ENCODE results near the gene IPO11. TPM values are rescaled to one million over a fixed set of nuclear protein-coding genes. Genes with fewer than 3 reads are reported as not detected.

Gene IPO11
- total RNA-seq, 4 donors from 2014 or later = 15.5 to 36.0 (median 20.1) TPM

DNA sequence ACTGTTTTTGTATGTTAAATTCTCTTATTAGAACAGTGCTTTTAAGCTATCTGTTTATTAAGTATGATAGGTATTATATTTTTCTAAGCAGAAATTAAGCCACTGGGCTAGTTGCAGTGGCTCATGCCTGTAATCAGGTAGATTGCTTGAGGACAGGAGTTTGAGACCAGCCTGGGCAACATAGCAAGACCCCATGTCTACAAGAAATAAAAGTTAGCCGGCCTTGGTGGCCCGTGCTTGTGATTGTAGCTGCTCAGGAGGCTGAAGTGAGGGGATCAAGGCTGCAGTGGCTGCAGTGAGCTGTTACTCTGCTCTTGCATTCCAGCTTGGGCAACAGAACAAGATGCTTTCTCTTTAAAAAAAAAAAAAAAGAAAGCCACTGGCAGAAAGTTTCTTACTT lies 121.0 kb downstream of the IPO11 start:
- intact Hi-C loops (cut with DNase I; ENCODE audit: low total_unique reads) = no loop called here

DNA sequence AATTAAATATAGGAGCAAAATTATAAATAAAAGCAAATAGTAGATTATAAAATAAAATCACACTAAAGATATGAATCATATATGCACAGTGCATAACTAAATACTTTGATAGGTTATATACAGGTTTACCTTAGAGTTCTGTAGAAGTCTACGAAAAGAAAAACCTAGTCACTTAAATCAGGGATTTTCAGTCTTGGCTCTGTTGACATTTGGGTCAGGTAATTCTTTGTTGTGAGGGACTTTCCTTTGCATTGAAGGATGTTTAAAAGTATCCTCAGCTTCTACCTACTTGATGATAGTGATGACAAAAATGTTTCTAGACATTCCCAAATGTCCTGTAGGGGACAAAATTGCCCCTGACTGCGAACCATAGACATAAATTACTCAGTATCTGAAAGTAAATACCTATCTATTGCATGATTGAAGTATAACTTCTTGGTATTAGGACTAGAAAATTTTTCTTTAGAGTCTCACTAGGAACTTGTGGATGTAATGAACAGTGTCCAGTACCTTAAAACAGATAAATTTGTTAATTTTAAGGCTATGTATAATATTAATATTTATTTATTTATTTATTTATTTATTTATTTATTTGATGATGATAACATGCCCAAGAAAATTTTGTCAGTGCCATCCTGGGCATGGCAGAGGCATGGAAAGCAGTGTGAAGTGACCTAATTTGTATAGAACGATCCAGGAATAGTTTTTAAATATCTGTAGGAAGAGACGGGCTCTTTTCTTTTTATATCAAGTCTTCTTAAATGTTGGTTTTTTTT lies 122.1 kb downstream of the IPO11 start:
- no peaks in the 10 kb centered on the region for H3K4me1 ChIP-seq
- ATAC-seq = no peak
- TF ChIP-seq POLR2A (IDR thresholded peaks at IDR 0.05) = no peak
- TF ChIP-seq, protein P1, sequence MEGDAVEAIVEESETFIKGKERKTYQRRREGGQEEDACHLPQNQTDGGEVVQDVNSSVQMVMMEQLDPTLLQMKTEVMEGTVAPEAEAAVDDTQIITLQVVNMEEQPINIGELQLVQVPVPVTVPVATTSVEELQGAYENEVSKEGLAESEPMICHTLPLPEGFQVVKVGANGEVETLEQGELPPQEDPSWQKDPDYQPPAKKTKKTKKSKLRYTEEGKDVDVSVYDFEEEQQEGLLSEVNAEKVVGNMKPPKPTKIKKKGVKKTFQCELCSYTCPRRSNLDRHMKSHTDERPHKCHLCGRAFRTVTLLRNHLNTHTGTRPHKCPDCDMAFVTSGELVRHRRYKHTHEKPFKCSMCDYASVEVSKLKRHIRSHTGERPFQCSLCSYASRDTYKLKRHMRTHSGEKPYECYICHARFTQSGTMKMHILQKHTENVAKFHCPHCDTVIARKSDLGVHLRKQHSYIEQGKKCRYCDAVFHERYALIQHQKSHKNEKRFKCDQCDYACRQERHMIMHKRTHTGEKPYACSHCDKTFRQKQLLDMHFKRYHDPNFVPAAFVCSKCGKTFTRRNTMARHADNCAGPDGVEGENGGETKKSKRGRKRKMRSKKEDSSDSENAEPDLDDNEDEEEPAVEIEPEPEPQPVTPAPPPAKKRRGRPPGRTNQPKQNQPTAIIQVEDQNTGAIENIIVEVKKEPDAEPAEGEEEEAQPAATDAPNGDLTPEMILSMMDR (IDR thresholded peaks at IDR 0.05 in 4 of 5, conservative IDR thresholded peaks at IDR 0.05 in 1 of 5) = no peak
- no peaks in the 10 kb centered on the region for H3K27me3 ChIP-seq
- no peak overlapping the region for H3K4me3 ChIP-seq
- DNase-seq = no peak
- peaks cover 0 to 26% of the 10 kb centered on the region in 2 donors for H3K36me3 ChIP-seq
- H3K9me3 ChIP-seq = no peaks in the 10 kb centered on the region
- intact Hi-C loops (cut with DNase I; ENCODE audit: low total_unique reads) = loop anchor here (2.0 kb wide), 1 partner anchor 26 kb away; no protein-coding TSS in a partner anchor
- no peak overlapping the region for H3K27ac ChIP-seq
- in situ Hi-C loops (cut with MboI; ENCODE audit: low sequenced_read_pairs in 4 of 4) = no loop called here

More for the DNA sequence above, 121.0 kb downstream of the IPO11 start:
- H3K9me3 ChIP-seq = no peaks in the 10 kb centered on the region
- no peak overlapping the region for H3K27ac ChIP-seq
- ATAC-seq = no peak
- in situ Hi-C loops (cut with MboI; ENCODE audit: low sequenced_read_pairs in 4 of 4) = no loop called here
- no peak for DNase-seq
- H3K4me3 ChIP-seq = no peak overlapping the region
- no peaks in the 10 kb centered on the region for H3K4me1 ChIP-seq
- no peak for TF ChIP-seq POLR2A (IDR thresholded peaks at IDR 0.05)
- TF ChIP-seq, protein P1 (IDR thresholded peaks at IDR 0.05 in 4 of 5, conservative IDR thresholded peaks at IDR 0.05 in 1 of 5) = no peak
- peaks cover 0 to 26% of the 10 kb centered on the region in 2 donors for H3K36me3 ChIP-seq
- no peaks in the 10 kb centered on the region for H3K27me3 ChIP-seq

DNA sequence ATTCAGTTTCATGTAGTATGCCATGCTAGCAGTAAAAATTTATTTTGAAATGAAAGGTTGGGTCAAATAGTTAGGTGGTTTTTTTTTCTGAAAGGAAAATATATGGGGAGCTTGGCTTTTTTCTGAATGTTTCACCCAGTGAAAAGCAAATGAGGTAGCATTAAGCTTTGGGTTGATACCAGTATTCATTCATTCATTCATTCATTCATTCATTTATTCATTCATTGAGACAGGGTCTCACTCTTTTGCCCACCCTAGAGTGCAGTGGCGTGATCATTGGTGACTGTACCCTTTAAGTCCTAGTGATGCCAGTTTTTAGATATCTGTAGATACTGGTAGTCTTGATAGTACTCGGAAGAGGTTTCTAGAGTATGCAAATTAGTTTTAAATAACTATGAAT lies 123.7 kb downstream of the IPO11 start:
- Histone ChIP-seq H3K9me3 (no peaks in the 10 kb centered on the region), H3K4me1 (no peaks in the 10 kb centered on the region), H3K27me3 (no peaks in the 10 kb centered on the region), H3K4me3 (no peak overlapping the region), H3K27ac (no peak overlapping the region), H3K36me3 (peaks cover 0 to 16% of the 10 kb centered on the region in 2 donors)
- no peak for ATAC-seq
- no peak for DNase-seq
- in situ Hi-C loops (cut with MboI; ENCODE audit: low sequenced_read_pairs in 4 of 4) (no loop called here), intact Hi-C loops (cut with DNase I; ENCODE audit: low total_unique reads) (no loop called here)
- TF ChIP-seq, protein P1 (IDR thresholded peaks at IDR 0.05 in 4 of 5, conservative IDR thresholded peaks at IDR 0.05 in 1 of 5) = no peak
- no peak for TF ChIP-seq POLR2A (IDR thresholded peaks at IDR 0.05)

DNA sequence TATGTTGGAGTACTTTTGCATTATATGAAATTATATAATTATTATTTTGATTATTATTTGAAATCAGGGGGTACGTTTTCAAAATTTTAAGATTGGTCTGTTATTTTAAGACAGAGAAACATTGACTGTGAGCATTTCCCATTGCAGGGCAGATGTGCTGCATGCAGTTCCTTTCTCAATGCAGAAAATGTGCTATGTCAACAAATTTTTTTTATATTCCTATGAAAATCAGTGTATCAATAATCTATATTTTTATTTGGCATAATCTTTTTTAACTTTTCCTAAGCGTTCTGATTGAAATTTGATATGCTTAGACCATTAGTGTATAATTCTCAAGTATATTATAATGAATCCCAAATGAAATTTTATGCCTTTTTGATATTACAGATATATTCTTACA lies 124.2 kb downstream of the IPO11 start:
- in situ Hi-C loops (cut with MboI; ENCODE audit: low sequenced_read_pairs in 4 of 4) (no loop called here), intact Hi-C loops (cut with DNase I; ENCODE audit: low total_unique reads) (no loop called here)
- TF ChIP-seq POLR2A (IDR thresholded peaks at IDR 0.05) = no peak
- TF ChIP-seq, protein P1 (IDR thresholded peaks at IDR 0.05 in 4 of 5, conservative IDR thresholded peaks at IDR 0.05 in 1 of 5) = no peak
- no peak overlapping the region for H3K27ac ChIP-seq
- H3K4me1 ChIP-seq = no peaks in the 10 kb centered on the region
- H3K9me3 ChIP-seq = no peaks in the 10 kb centered on the region
- DNase-seq (no peak), ATAC-seq (no peak)
- H3K4me3 ChIP-seq = no peak overlapping the region
- no peaks in the 10 kb centered on the region for H3K27me3 ChIP-seq
- peaks cover 0 to 13% of the 10 kb centered on the region in 2 donors for H3K36me3 ChIP-seq
